Mesenchymal stem cell (in vitro differentiated cells and primary cell): Measurements from ENCODE around the gene POT1.
"Not testable (repeated sequence)": the region's sequence is repeated elsewhere in the genome, so short reads cannot be mapped to it uniquely, and the experiment has no call there.

Experiments used
- DNase-seq: peaks from one replicate; pipeline ENCODE4 v3.0.0-alpha.2; 2013
- H2AFZ ChIP-seq: one replicate; pipeline ENCODE4 v1.6.1; 2013; ENCODE audit warnings: low read depth, mild to moderate bottlenecking, control low read depth, inconsistent platforms, low read length, moderate library complexity
- H2AK5ac ChIP-seq: 2 replicates; pipeline ENCODE4 v1.6.1; 2013; ENCODE audit warnings: low read length, moderate library complexity, mild to moderate bottlenecking, inconsistent platforms; ENCODE audit not compliant: severe bottlenecking
- H2BK120ac ChIP-seq: one replicate; pipeline ENCODE4 v1.6.1; 2013; ENCODE audit warnings: low read depth, mild to moderate bottlenecking, inconsistent platforms, low read length, moderate library complexity
- H2BK12ac ChIP-seq, 2 experiments: one replicate each; pipeline ENCODE4 v1.6.1; 2013; ENCODE audit warnings: inconsistent platforms in 2 of 2, low read length in 2 of 2, mild to moderate bottlenecking in 2 of 2, moderate library complexity in 2 of 2, control low read depth in 1 of 2
- H2BK15ac ChIP-seq: one replicate; pipeline ENCODE4 v1.6.1; 2013; ENCODE audit warnings: mild to moderate bottlenecking, low read depth, inconsistent platforms; ENCODE audit not compliant: poor library complexity, severe bottlenecking
- H2BK5ac ChIP-seq: 2 replicates; pipeline ENCODE4 v1.6.1; 2013; ENCODE audit warnings: low read depth, mild to moderate bottlenecking, low read length, control low read depth, inconsistent platforms; ENCODE audit not compliant: poor library complexity, severe bottlenecking
- H3K14ac ChIP-seq, 2 experiments: one replicate each; pipeline ENCODE4 v1.6.1; 2013; ENCODE audit warnings: inconsistent platforms in 2 of 2, low read length in 2 of 2, control low read depth in 1 of 2, mild to moderate bottlenecking in 1 of 2, moderate library complexity in 1 of 2
- H3K18ac ChIP-seq, 2 experiments: one replicate each; pipeline ENCODE4 v1.6.1; 2013; ENCODE audit warnings: inconsistent platforms in 2 of 2, low read length in 2 of 2, control low read depth in 1 of 2, low read depth in 1 of 2, mild to moderate bottlenecking in 1 of 2
- H3K23ac ChIP-seq, 2 experiments: one replicate each; pipeline ENCODE4 v1.6.1; 2013; ENCODE audit warnings: inconsistent platforms in 2 of 2, low read length in 2 of 2, mild to moderate bottlenecking in 2 of 2, moderate library complexity in 2 of 2, control low read depth in 1 of 2
- H3K27ac ChIP-seq: 2 replicates; pipeline ENCODE4 v1.5.1; 2013; ENCODE audit warnings: mild to moderate bottlenecking, moderate library complexity, low read length, control low read depth, inconsistent platforms; ENCODE audit not compliant: poor library complexity, severe bottlenecking
- H3K27me3 ChIP-seq, 2 experiments: 2 replicates each; pipeline versions ENCODE4 v1.6.1 to v1.7.0; 2013; ENCODE audit warnings: low read length in 2 of 2, mild to moderate bottlenecking in 2 of 2, moderate library complexity in 2 of 2, control low read depth in 1 of 2, inconsistent platforms in 1 of 2; ENCODE audit not compliant: control insufficient read depth in 1 of 2, insufficient read depth in 1 of 2
- H3K36me3 ChIP-seq, 2 experiments: 2 replicates each; pipeline versions ENCODE4 v1.6.1 to v1.7.0; 2013; ENCODE audit warnings: low read length in 2 of 2, control low read depth in 1 of 2, inconsistent platforms in 1 of 2, low read depth in 1 of 2, mild to moderate bottlenecking in 1 of 2; ENCODE audit not compliant: insufficient read depth in 2 of 2, control insufficient read depth in 1 of 2
- H3K4ac ChIP-seq, 2 experiments: one replicate each; pipeline ENCODE4 v1.6.1; 2013; ENCODE audit warnings: inconsistent platforms in 2 of 2, low read length in 2 of 2, mild to moderate bottlenecking in 2 of 2, moderate library complexity in 2 of 2, control low read depth in 1 of 2, low read depth in 1 of 2
- H3K4me1 ChIP-seq: 2 replicates; pipeline ENCODE4 v1.6.1; 2013; ENCODE audit warnings: low read depth, low read length, control low read depth; ENCODE audit not compliant: control insufficient read depth, insufficient read depth
- H3K4me2 ChIP-seq: 2 replicates; pipeline ENCODE4 v1.6.1; 2013; ENCODE audit warnings: low read length, mild to moderate bottlenecking, inconsistent platforms; ENCODE audit not compliant: poor library complexity, severe bottlenecking
- H3K4me3 ChIP-seq, 2 experiments: 2 replicates each; pipeline versions ENCODE4 v1.5.1 to v1.7.0; 2013; ENCODE audit warnings: low read length in 2 of 2, mild to moderate bottlenecking in 2 of 2, control low read depth in 1 of 2, low read depth in 1 of 2; ENCODE audit not compliant: insufficient read depth in 1 of 2
- H3K79me1 ChIP-seq: replicated peaks from 2 replicates; pipeline ENCODE4 v1.6.1; 2013; ENCODE audit warnings: mild to moderate bottlenecking, control low read depth, low read length, inconsistent platforms; ENCODE audit not compliant: poor library complexity, severe bottlenecking
- H3K9ac ChIP-seq: 2 replicates; pipeline ENCODE4 v1.7.0; 2013; ENCODE audit warnings: mild to moderate bottlenecking, low read length, moderate library complexity
- H3K9me3 ChIP-seq: 2 replicates; pipeline ENCODE4 v1.7.0; 2013; ENCODE audit warnings: mild to moderate bottlenecking, low read length; ENCODE audit not compliant: control insufficient read depth
- H4K8ac ChIP-seq: one replicate; pipeline ENCODE4 v1.6.1; 2013; ENCODE audit warnings: inconsistent platforms, mild to moderate bottlenecking, low read length, moderate library complexity
- H4K91ac ChIP-seq: one replicate; pipeline ENCODE4 v1.6.1; 2013; ENCODE audit warnings: mild to moderate bottlenecking, low read length, inconsistent platforms
- WGBS: methylation state at CpG from one replicate; pipeline ENCODE4 v1.1.7; 2013; ENCODE audit warnings: mixed read lengths; 5-methylcytosine and 5-hydroxymethylcytosine counted together

POT1 gene

GRCh38 chr7:124957952-124958351 is 28.3 kb upstream of the POT1 start:
- H3K9ac ChIP-seq, H3K36me3 ChIP-seq, H3K9me3 ChIP-seq, H3K27me3 ChIP-seq, H3K4me1 ChIP-seq, H3K4me2 ChIP-seq, H2BK5ac ChIP-seq, H3K79me1 ChIP-seq, H3K4me3 ChIP-seq, H3K4ac ChIP-seq, H2BK15ac ChIP-seq, H2BK12ac ChIP-seq, H3K23ac ChIP-seq, H2AFZ ChIP-seq, H4K8ac ChIP-seq, H3K18ac ChIP-seq, H2AK5ac ChIP-seq, H4K91ac ChIP-seq, H2BK120ac ChIP-seq, H3K27ac ChIP-seq, DNase-seq: not testable (repeated sequence)
- 96% methylated on average over 1 of the region's 1 CpG for WGBS
- peak overlapping the region in 1 of 2 experiments; percentile 55 for H3K14ac ChIP-seq

GRCh38 chr7:124956160-124956559 is 26.5 kb upstream of the POT1 start:
- Histone ChIP-seq H3K18ac (no peak overlapping the region), H3K79me1 (no peaks in the 10 kb centered on the region), H2BK120ac (no peak overlapping the region), H3K9ac (no peak overlapping the region), H4K8ac (no peak overlapping the region), H3K4me3 (no peak overlapping the region), H3K27me3 (no peaks in the 10 kb centered on the region), H4K91ac (no peak overlapping the region), H3K4me2 (no peak overlapping the region), H3K4me1 (no peaks in the 10 kb centered on the region), H2AFZ (no peak overlapping the region), H2BK15ac (no peak overlapping the region), H3K14ac (no peak overlapping the region), H3K36me3 (no peaks in the 10 kb centered on the region), H3K23ac (no peak overlapping the region), H3K9me3 (peaks cover 2% of the 10 kb centered on the region), H3K27ac (no peak overlapping the region), H2BK5ac (no peak overlapping the region), H3K4ac (no peak overlapping the region), H2AK5ac (no peak overlapping the region), H2BK12ac (no peak overlapping the region)
- DNase-seq: no peak
- WGBS: 78% methylated on average over 1 of the region's 1 CpG

DNA sequence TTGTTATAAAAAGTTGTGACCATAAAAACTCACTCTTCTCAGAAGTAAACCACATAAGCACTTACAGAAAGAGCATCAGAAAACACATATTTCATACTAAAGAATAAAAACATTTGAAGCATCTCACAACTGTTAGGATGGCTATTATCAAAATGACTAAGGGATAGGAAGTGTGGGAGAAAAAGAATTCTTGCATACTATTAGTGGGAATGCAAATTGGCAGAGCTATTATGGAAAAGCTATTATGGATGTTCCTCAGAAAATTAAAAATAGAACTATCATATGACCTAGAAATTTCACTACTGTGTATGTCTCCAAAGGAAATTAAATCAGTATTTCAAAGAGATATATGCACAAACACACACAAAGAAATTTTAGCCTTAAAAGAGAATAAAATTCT is 25.2 kb upstream of the POT1 start:
- H3K4ac ChIP-seq: no peak overlapping the region
- no peak overlapping the region for H3K4me3 ChIP-seq
- no peak overlapping the region for H2AK5ac ChIP-seq
- no peak overlapping the region for H3K9ac ChIP-seq
- no peak overlapping the region for H3K23ac ChIP-seq
- no peak overlapping the region for H2BK5ac ChIP-seq
- no peak overlapping the region for H3K27ac ChIP-seq
- H3K36me3 ChIP-seq: no peaks in the 10 kb centered on the region
- no peak overlapping the region for H3K4me2 ChIP-seq
- H2AFZ ChIP-seq: no peak overlapping the region
- DNase-seq: no peak
- no peak overlapping the region for H4K8ac ChIP-seq
- no peaks in the 10 kb centered on the region for H3K4me1 ChIP-seq
- no peak overlapping the region for H4K91ac ChIP-seq
- H2BK15ac ChIP-seq: no peak overlapping the region
- H3K27me3 ChIP-seq: no peaks in the 10 kb centered on the region
- H2BK120ac ChIP-seq: no peak overlapping the region
- H3K79me1 ChIP-seq: no peaks in the 10 kb centered on the region
- H3K14ac ChIP-seq: no peak overlapping the region
- H3K18ac ChIP-seq: no peak overlapping the region
- no peak overlapping the region for H2BK12ac ChIP-seq
- H3K9me3 ChIP-seq: peaks cover 2% of the 10 kb centered on the region

DNA sequence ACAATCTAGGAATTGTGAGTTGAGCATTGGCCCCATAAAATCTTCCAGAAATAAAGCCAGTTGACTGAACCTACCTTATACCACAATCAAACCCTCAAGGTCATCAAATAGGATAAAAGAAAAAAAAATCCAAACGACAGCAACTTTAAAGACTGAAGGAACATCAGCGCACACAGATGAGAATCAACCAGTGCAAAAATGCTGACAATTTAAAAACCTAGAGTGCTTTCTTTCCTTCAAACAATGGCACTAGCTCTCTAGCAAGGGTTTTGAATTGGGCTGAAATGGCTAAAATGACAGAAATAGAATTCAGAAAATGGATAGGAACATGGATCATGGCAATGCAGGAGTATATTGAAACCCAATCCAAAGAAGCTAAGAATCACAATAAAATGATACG is 16.1 kb upstream of the POT1 start:
- Histone ChIP-seq H3K9ac (no peak overlapping the region), H3K27ac (no peak overlapping the region), H4K91ac (no peak overlapping the region), H2AFZ (no peak overlapping the region), H3K79me1 (no peaks in the 10 kb centered on the region), H3K4me3 (no peak overlapping the region), H3K9me3 (no peaks in the 10 kb centered on the region), H3K36me3 (no peaks in the 10 kb centered on the region), H3K27me3 (no peaks in the 10 kb centered on the region), H3K14ac (no peak overlapping the region), H2BK5ac (no peak overlapping the region), H4K8ac (no peak overlapping the region), H2BK120ac (no peak overlapping the region), H2AK5ac (no peak overlapping the region), H3K18ac (no peak overlapping the region), H3K4ac (no peak overlapping the region), H2BK12ac (no peak overlapping the region), H3K4me1 (no peaks in the 10 kb centered on the region), H3K23ac (no peak overlapping the region), H2BK15ac (no peak overlapping the region), H3K4me2 (no peak overlapping the region)
- DNase-seq: no peak
- WGBS: 88% methylated on average over 2 of the region's 3 CpGs
